Fibroblast of lung (primary cell): ENCODE measurements around the gene NFASC.

Source experiments
- EZH2 ChIP-seq: IDR thresholded peaks from 2 replicates; pipeline ENCODE4 v1.5.1; 2012; ENCODE audit warnings: low read length, control low read depth, mild to moderate bottlenecking; ENCODE audit errors: missing control alignments
- TF ChIP-seq, protein P1 (sequence below), 2 donors: IDR thresholded peaks in 1 of 2; conservative IDR thresholded peaks in 1 of 2; 1 replicate in 1 of 2; 2 replicates in 1 of 2; pipeline ENCODE4 v1.5.1; 2011 to 2012; ENCODE audit warnings: low read length in 2 of 2, control low read depth in 1 of 2, inconsistent platforms in 1 of 2, low read depth in 1 of 2, mild to moderate bottlenecking in 1 of 2

DNA sequence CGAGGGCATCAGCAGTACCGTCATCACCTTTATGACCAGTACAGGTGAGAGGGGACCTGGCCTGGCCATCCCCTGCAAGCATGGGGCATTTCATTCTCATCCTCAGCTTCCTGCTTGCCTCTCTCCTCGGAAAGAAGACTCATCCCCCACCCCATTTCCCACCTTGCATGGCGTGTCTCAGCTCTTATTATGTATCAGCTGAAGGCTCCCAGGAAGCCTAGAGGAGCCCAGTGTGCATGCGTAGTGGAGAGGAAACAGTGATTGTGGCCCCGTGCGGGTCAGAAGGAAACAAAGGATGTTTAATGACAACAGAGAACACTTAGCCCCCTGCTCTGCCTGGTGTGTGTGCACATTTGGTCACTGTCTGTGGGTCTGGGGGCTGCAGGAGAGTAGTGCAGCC, 132.0 kb downstream of the NFASC start:
- TF ChIP-seq, protein P1, sequence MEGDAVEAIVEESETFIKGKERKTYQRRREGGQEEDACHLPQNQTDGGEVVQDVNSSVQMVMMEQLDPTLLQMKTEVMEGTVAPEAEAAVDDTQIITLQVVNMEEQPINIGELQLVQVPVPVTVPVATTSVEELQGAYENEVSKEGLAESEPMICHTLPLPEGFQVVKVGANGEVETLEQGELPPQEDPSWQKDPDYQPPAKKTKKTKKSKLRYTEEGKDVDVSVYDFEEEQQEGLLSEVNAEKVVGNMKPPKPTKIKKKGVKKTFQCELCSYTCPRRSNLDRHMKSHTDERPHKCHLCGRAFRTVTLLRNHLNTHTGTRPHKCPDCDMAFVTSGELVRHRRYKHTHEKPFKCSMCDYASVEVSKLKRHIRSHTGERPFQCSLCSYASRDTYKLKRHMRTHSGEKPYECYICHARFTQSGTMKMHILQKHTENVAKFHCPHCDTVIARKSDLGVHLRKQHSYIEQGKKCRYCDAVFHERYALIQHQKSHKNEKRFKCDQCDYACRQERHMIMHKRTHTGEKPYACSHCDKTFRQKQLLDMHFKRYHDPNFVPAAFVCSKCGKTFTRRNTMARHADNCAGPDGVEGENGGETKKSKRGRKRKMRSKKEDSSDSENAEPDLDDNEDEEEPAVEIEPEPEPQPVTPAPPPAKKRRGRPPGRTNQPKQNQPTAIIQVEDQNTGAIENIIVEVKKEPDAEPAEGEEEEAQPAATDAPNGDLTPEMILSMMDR (conservative IDR thresholded peaks at IDR 0.05 in 1 of 2, IDR thresholded peaks at IDR 0.05 in 1 of 2; ENCODE audit: low read depth in 1 of 2, low read length in 2 of 2): no peak
- TF ChIP-seq EZH2: no peak
